ENCODE results near the gene GPSM3.
"Not testable (repeated sequence)": the region's sequence is repeated elsewhere in the genome, so short reads cannot be mapped to it uniquely, and the experiment has no call there.

The GPSM3 gene

GRCh38 chr6:32192608-32193039 lies at the start of gene GPSM3:
Gene GPSM3, minus strand, starts transcription at chr6:32192643. Its CDS starts 130 bp downstream, at chr6:32192513.
- DNase-seq (ENCODE audit: low spot score): no peak

- DNase-seq (ENCODE audit: low spot score): no peak
Measured at GRCh38 chr6:32240686-32241085, 48.2 kb upstream of the GPSM3 start.

- no peak for DNase-seq (ENCODE audit: low spot score)
Measured at GRCh38 chr6:32239462-32239861, 47.0 kb upstream of the GPSM3 start.

GRCh38 chr6:32234934-32235333 lies 42.5 kb upstream of the GPSM3 start:
- no peak for DNase-seq (ENCODE audit: low spot score)

- DNase-seq (ENCODE audit: low spot score): no peak
Measured at GRCh38 chr6:32226434-32226833, 34.0 kb upstream of the GPSM3 start.

- no peak for DNase-seq (ENCODE audit: low spot score)
Measured at GRCh38 chr6:32224696-32225095, 32.3 kb upstream of the GPSM3 start.

- no peak for DNase-seq (ENCODE audit: low spot score)
Measured at GRCh38 chr6:32223258-32224235, 31.1 kb upstream of the GPSM3 start, which contains the start of gene NOTCH4. Gene NOTCH4, minus strand, starts transcription at chr6:32224067. Its CDS starts 139 bp downstream, at chr6:32223928.

- DNase-seq (ENCODE audit: low spot score): no peak
Measured at GRCh38 chr6:32222333-32223230, 30.1 kb upstream of the GPSM3 start.

GRCh38 chr6:32220021-32220420 lies 27.6 kb upstream of the GPSM3 start:
- DNase-seq (ENCODE audit: low spot score): no peak

GRCh38 chr6:32218167-32218566 lies 25.7 kb upstream of the GPSM3 start:
- no peak for DNase-seq (ENCODE audit: low spot score)

- DNase-seq (ENCODE audit: low spot score): no peak
Measured at GRCh38 chr6:32216998-32217397, 24.6 kb upstream of the GPSM3 start.

GRCh38 chr6:32216285-32216684 lies 23.8 kb upstream of the GPSM3 start:
- DNase-seq (ENCODE audit: low spot score): no peak

GRCh38 chr6:32215617-32216016 lies 23.2 kb upstream of the GPSM3 start:
- DNase-seq (ENCODE audit: low spot score): no peak

- no peak for DNase-seq (ENCODE audit: low spot score)
Measured at GRCh38 chr6:32214126-32214525, 21.7 kb upstream of the GPSM3 start.

- DNase-seq (ENCODE audit: low spot score): no peak
Measured at GRCh38 chr6:32213649-32214048, 21.2 kb upstream of the GPSM3 start.

- DNase-seq (ENCODE audit: low spot score): no peak
Measured at GRCh38 chr6:32212076-32212760, 19.8 kb upstream of the GPSM3 start.

- not testable (repeated sequence) for DNase-seq (ENCODE audit: low spot score)
Measured at GRCh38 chr6:32211432-32211831, 19.0 kb upstream of the GPSM3 start.

- no peak for DNase-seq (ENCODE audit: low spot score)
Measured at GRCh38 chr6:32210191-32210601, 17.8 kb upstream of the GPSM3 start.

GRCh38 chr6:32208996-32209395 lies 16.6 kb upstream of the GPSM3 start:
- DNase-seq (ENCODE audit: low spot score): no peak

- no peak for DNase-seq (ENCODE audit: low spot score)
Measured at GRCh38 chr6:32204268-32204715, 11.8 kb upstream of the GPSM3 start.

GRCh38 chr6:32203426-32204267 lies 11.2 kb upstream of the GPSM3 start:
- DNase-seq (ENCODE audit: low spot score): no peak
